Measurements from ENCODE around the gene MS4A10.

DNA sequence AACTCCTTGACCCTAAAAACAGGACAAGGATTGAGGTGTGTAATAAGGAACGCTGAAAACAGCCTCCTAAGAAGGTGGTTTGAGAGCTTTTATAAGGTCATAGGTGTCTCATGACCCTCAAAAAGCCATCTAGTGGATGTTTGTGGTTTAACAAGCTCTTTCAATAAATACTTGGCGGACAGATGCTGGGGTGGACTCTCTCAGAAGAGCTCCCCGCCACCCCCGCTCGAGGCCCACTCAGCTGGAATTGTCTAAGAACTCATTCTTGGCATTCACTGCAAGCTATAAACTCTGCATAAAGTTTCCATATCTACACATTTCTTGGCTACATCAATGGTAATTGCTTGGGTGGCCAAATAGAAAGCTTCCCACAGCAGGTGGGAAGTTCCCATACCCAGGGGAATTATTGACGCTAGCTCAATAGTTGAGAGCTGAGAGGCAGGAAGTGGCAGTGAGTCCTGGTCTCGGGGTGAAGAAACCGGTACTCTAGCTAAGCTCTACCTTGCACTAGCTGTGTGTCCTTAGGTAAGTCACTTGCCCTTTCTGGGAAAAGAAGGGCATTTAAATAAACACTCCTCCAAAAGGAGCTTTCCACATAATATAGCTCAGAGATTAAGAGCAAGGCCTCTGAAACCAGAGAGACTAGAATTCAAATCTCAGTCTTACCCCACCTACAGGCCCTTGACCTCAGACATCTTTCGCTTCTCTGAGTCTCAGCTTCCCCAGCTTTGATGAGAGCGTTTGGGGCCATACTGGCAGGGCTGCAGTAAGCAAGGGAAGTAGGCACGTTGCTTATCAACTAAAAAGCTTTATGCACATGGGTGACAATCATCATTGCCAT, 22.1 kb upstream of the MS4A10 start:
- no peak for TF ChIP-seq EP300 (IDR thresholded peaks at IDR 0.05; ENCODE audit: borderline replicate concordance)
- TF ChIP-seq EGR1 (IDR thresholded peaks at IDR 0.05), result no peak
- TF ChIP-seq NFIC (IDR thresholded peaks at IDR 0.05), result no peak
- TF ChIP-seq, protein P1, sequence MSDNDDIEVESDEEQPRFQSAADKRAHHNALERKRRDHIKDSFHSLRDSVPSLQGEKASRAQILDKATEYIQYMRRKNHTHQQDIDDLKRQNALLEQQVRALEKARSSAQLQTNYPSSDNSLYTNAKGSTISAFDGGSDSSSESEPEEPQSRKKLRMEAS (IDR thresholded peaks at IDR 0.05), result no peak
- TF ChIP-seq CEBPB (IDR thresholded peaks at IDR 0.05), result no peak
- no peak for TF ChIP-seq TAF1 (IDR thresholded peaks at IDR 0.05; ENCODE audit: low read depth)
- TF ChIP-seq TEAD4 (IDR thresholded peaks at IDR 0.05), result no peak
- TF ChIP-seq YY1 (IDR thresholded peaks at IDR 0.05; ENCODE audit: low read depth), result no peak
- TF ChIP-seq CREB1 (IDR thresholded peaks at IDR 0.05; ENCODE audit: low read depth), result no peak
- TF ChIP-seq TCF12 (IDR thresholded peaks at IDR 0.05; ENCODE audit: low read depth), result no peak
- TF ChIP-seq RAD21 (IDR thresholded peaks at IDR 0.05; ENCODE audit: low read depth), result no peak
- TF ChIP-seq, protein P2, sequence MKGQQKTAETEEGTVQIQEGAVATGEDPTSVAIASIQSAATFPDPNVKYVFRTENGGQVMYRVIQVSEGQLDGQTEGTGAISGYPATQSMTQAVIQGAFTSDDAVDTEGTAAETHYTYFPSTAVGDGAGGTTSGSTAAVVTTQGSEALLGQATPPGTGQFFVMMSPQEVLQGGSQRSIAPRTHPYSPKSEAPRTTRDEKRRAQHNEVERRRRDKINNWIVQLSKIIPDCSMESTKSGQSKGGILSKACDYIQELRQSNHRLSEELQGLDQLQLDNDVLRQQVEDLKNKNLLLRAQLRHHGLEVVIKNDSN (IDR thresholded peaks at IDR 0.05), result no peak
- TF ChIP-seq, protein P3, sequence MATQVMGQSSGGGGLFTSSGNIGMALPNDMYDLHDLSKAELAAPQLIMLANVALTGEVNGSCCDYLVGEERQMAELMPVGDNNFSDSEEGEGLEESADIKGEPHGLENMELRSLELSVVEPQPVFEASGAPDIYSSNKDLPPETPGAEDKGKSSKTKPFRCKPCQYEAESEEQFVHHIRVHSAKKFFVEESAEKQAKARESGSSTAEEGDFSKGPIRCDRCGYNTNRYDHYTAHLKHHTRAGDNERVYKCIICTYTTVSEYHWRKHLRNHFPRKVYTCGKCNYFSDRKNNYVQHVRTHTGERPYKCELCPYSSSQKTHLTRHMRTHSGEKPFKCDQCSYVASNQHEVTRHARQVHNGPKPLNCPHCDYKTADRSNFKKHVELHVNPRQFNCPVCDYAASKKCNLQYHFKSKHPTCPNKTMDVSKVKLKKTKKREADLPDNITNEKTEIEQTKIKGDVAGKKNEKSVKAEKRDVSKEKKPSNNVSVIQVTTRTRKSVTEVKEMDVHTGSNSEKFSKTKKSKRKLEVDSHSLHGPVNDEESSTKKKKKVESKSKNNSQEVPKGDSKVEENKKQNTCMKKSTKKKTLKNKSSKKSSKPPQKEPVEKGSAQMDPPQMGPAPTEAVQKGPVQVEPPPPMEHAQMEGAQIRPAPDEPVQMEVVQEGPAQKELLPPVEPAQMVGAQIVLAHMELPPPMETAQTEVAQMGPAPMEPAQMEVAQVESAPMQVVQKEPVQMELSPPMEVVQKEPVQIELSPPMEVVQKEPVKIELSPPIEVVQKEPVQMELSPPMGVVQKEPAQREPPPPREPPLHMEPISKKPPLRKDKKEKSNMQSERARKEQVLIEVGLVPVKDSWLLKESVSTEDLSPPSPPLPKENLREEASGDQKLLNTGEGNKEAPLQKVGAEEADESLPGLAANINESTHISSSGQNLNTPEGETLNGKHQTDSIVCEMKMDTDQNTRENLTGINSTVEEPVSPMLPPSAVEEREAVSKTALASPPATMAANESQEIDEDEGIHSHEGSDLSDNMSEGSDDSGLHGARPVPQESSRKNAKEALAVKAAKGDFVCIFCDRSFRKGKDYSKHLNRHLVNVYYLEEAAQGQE (IDR thresholded peaks at IDR 0.05; ENCODE audit: low read depth), result no peak
- no peak for TF ChIP-seq FOXM1 (IDR thresholded peaks at IDR 0.05; ENCODE audit: borderline replicate concordance, low read depth)
